Upper lobe of left lung (tissue), 4 donors: ENCODE data around the gene REEP5.

Source experiments
- CTCF ChIP-seq, 6 experiments: fragments of 450-650 bp in 4 of 6; fragments of 200-600 bp in 2 of 6; sonication (generic) in 2 of 6; IDR thresholded peaks; one replicate each; pipeline ENCODE4 v1.5.1; 2016 to 2019; ENCODE audit warnings: antibody characterized with exemption in 6 of 6
- POLR2A ChIP-seq, 4 donors: fragments of 450-650 bp; IDR thresholded peaks; one replicate each; pipeline ENCODE4 v1.5.1; 2016 to 2017; ENCODE audit warnings: antibody characterized with exemption in 4 of 4, mild to moderate bottlenecking in 2 of 4

DNA sequence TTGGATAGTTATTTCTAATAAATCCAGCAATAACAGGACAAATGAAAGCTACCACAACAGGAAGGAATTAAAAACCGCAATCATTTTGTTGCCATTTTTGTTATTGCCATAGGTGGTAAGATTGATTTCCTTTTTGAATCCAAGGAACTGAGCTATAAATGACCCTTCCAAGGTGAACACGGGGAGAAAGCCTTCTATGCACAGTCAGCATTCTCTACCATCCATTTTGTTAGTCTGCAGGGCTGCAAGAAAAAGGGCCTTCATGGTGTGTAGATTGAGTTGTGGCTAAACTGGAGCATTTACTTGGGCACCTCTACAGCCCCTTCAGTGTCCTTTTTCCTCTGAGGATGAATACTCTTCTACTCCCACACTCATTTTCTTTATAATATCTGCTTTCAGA lies 18.6 kb upstream of the REEP5 start:
- TF ChIP-seq POLR2A (IDR thresholded peaks at IDR 0.05) (no peak), CTCF (IDR thresholded peaks at IDR 0.05) (no peak)
